ENCODE measurements around the gene ANKMY2. TPM values are rescaled to one million over a fixed set of nuclear protein-coding genes. Genes with fewer than 3 reads are reported as not detected.
A peak's percentile ranks its signal among the peaks of the same experiment; 100 is the strongest.

The ANKMY2 gene
- total and polyA plus RNA-seq, 4 donors: 9.4 to 22.5 (median 12.9) TPM

GRCh38 chr7:16644636-16645592 lies 640 bp downstream of the ANKMY2 start:
- WGBS, 2 donors: 0 to 1% methylated on average over 56 to 57 of the region's 57 CpGs
- Histone ChIP-seq H3K9me3 (ENCODE audit: control insufficient read depth, low read length) (no peaks in the 10 kb centered on the region), H3K27me3 (ENCODE audit: control insufficient read depth in 1 of 2, insufficient read depth in 2 of 2, low read length in 1 of 2) (peaks cover 0 to 1% of the 10 kb centered on the region in 2 donors), H3K4me1 (ENCODE audit: control insufficient read depth in 1 of 2, insufficient read depth in 2 of 2, low read length in 2 of 2) (peaks cover 0 to 2% of the 10 kb centered on the region in 2 donors), H3K27ac (ENCODE audit: low read depth in 1 of 2, low read length in 2 of 2) (peak overlapping the region in 1 of 2 donors; percentile 43), H3K36me3 (ENCODE audit: control insufficient read depth in 1 of 2, insufficient read depth in 2 of 2, low read length in 1 of 2) (no peaks in the 10 kb centered on the region), H3K4me3 (ENCODE audit: low read length in 2 of 2) (peak overlapping the region; percentile 58 to 87)
- ATAC-seq (ENCODE audit: low FRiP score) (peak; percentile 70), DNase-seq (peak; percentile 73 to 83)
- intact Hi-C loops (cut with DNase I): no loop called here

- DNase-seq (no peak), ATAC-seq (ENCODE audit: low FRiP score) (no peak)
- H3K36me3 ChIP-seq (ENCODE audit: control insufficient read depth in 1 of 2, insufficient read depth in 2 of 2, low read length in 1 of 2): no peaks in the 10 kb centered on the region
- H3K4me3 ChIP-seq (ENCODE audit: low read length in 2 of 2): peak overlapping the region; percentile 58 to 87
- H3K4me1 ChIP-seq (ENCODE audit: control insufficient read depth in 1 of 2, insufficient read depth in 2 of 2, low read length in 2 of 2): peaks cover 0 to 2% of the 10 kb centered on the region in 2 donors
- H3K9me3 ChIP-seq (ENCODE audit: control insufficient read depth, low read length): no peaks in the 10 kb centered on the region
- WGBS, 2 donors: 53 to 57% methylated on average over 4 of the region's 4 CpGs
- H3K27me3 ChIP-seq (ENCODE audit: control insufficient read depth in 1 of 2, insufficient read depth in 2 of 2, low read length in 1 of 2): peaks cover 0 to 1% of the 10 kb centered on the region in 2 donors
- intact Hi-C loops (cut with DNase I): no loop called here
- H3K27ac ChIP-seq (ENCODE audit: low read depth in 1 of 2, low read length in 2 of 2): no peak overlapping the region
Measured at GRCh38 chr7:16644157-16644556, 1.4 kb downstream of the ANKMY2 start.

- 43 to 44% methylated on average over 7 of the region's 7 CpGs for WGBS, 2 donors
- peaks cover 8 to 13% of the 10 kb centered on the region in 2 donors for H3K4me1 ChIP-seq (ENCODE audit: control insufficient read depth in 1 of 2, insufficient read depth in 2 of 2, low read length in 2 of 2)
Measured at GRCh38 chr7:16638282-16639280, 7.0 kb downstream of the ANKMY2 start.

GRCh38 chr7:16637379-16637778 lies 8.2 kb downstream of the ANKMY2 start:
- no peak overlapping the region for H3K4me3 ChIP-seq (ENCODE audit: low read length in 2 of 2)

More at GRCh38 chr7:16638282-16639280, 7.0 kb downstream of the ANKMY2 start:
- Histone ChIP-seq H3K9me3 (ENCODE audit: control insufficient read depth, low read length) (no peaks in the 10 kb centered on the region), H3K4me3 (ENCODE audit: low read length in 2 of 2) (no peak overlapping the region), H3K36me3 (ENCODE audit: control insufficient read depth in 1 of 2, insufficient read depth in 2 of 2, low read length in 1 of 2) (no peaks in the 10 kb centered on the region), H3K27me3 (ENCODE audit: control insufficient read depth in 1 of 2, insufficient read depth in 2 of 2, low read length in 1 of 2) (no peaks in the 10 kb centered on the region), H3K27ac (ENCODE audit: low read depth in 1 of 2, low read length in 2 of 2) (no peak overlapping the region)
- intact Hi-C loops (cut with DNase I): no loop called here
- ATAC-seq (ENCODE audit: low FRiP score) (no peak), DNase-seq (no peak)

GRCh38 chr7:16636555-16637101 lies 8.9 kb downstream of the ANKMY2 start:
- Histone ChIP-seq H3K4me3 (ENCODE audit: low read length in 2 of 2) (no peak overlapping the region), H3K27ac (ENCODE audit: low read depth in 1 of 2, low read length in 2 of 2) (no peak overlapping the region), H3K4me1 (ENCODE audit: control insufficient read depth in 1 of 2, insufficient read depth in 2 of 2, low read length in 2 of 2) (peaks cover 8 to 13% of the 10 kb centered on the region in 2 donors), H3K36me3 (ENCODE audit: control insufficient read depth in 1 of 2, insufficient read depth in 2 of 2, low read length in 1 of 2) (no peaks in the 10 kb centered on the region), H3K9me3 (ENCODE audit: control insufficient read depth, low read length) (no peaks in the 10 kb centered on the region), H3K27me3 (ENCODE audit: control insufficient read depth in 1 of 2, insufficient read depth in 2 of 2, low read length in 1 of 2) (no peaks in the 10 kb centered on the region)
- ATAC-seq (ENCODE audit: low FRiP score): no peak
- intact Hi-C loops (cut with DNase I): no loop called here
- no peak for DNase-seq
- WGBS, 2 donors: 0 to 9% methylated on average over 1 of the region's 1 CpG

More at GRCh38 chr7:16637379-16637778, 8.2 kb downstream of the ANKMY2 start:
- Histone ChIP-seq H3K27ac (ENCODE audit: low read depth in 1 of 2, low read length in 2 of 2) (no peak overlapping the region), H3K27me3 (ENCODE audit: control insufficient read depth in 1 of 2, insufficient read depth in 2 of 2, low read length in 1 of 2) (no peaks in the 10 kb centered on the region), H3K4me1 (ENCODE audit: control insufficient read depth in 1 of 2, insufficient read depth in 2 of 2, low read length in 2 of 2) (peaks cover 8 to 13% of the 10 kb centered on the region in 2 donors), H3K36me3 (ENCODE audit: control insufficient read depth in 1 of 2, insufficient read depth in 2 of 2, low read length in 1 of 2) (no peaks in the 10 kb centered on the region), H3K9me3 (ENCODE audit: control insufficient read depth, low read length) (no peaks in the 10 kb centered on the region)
- intact Hi-C loops (cut with DNase I): no loop called here
- ATAC-seq (ENCODE audit: low FRiP score) (no peak), DNase-seq (no peak)
- 30 to 45% methylated on average over 5 of the region's 5 CpGs for WGBS, 2 donors

- intact Hi-C loops (cut with DNase I): no loop called here
- Histone ChIP-seq H3K4me1 (ENCODE audit: control insufficient read depth in 1 of 2, insufficient read depth in 2 of 2, low read length in 2 of 2) (peaks cover 8 to 13% of the 10 kb centered on the region in 2 donors), H3K9me3 (ENCODE audit: control insufficient read depth, low read length) (no peaks in the 10 kb centered on the region), H3K36me3 (ENCODE audit: control insufficient read depth in 1 of 2, insufficient read depth in 2 of 2, low read length in 1 of 2) (no peaks in the 10 kb centered on the region), H3K27ac (ENCODE audit: low read depth in 1 of 2, low read length in 2 of 2) (no peak overlapping the region), H3K27me3 (ENCODE audit: control insufficient read depth in 1 of 2, insufficient read depth in 2 of 2, low read length in 1 of 2) (no peaks in the 10 kb centered on the region), H3K4me3 (ENCODE audit: low read length in 2 of 2) (no peak overlapping the region)
- DNase-seq (peak in 1 of 2 donors; percentile 50), ATAC-seq (ENCODE audit: low FRiP score) (peak; percentile 70)
- WGBS, 2 donors: 14 to 25% methylated on average over 4 of the region's 4 CpGs
Measured at GRCh38 chr7:16634271-16634738, 11.2 kb downstream of the ANKMY2 start.

GRCh38 chr7:16630654-16631053 lies 14.9 kb downstream of the ANKMY2 start:
- H3K4me3 ChIP-seq (ENCODE audit: low read length in 2 of 2): no peak overlapping the region
- H3K27me3 ChIP-seq (ENCODE audit: control insufficient read depth in 1 of 2, insufficient read depth in 2 of 2, low read length in 1 of 2): no peaks in the 10 kb centered on the region
- peaks cover 0 to 2% of the 10 kb centered on the region in 2 donors for H3K4me1 ChIP-seq (ENCODE audit: control insufficient read depth in 1 of 2, insufficient read depth in 2 of 2, low read length in 2 of 2)
- H3K36me3 ChIP-seq (ENCODE audit: control insufficient read depth in 1 of 2, insufficient read depth in 2 of 2, low read length in 1 of 2): no peaks in the 10 kb centered on the region
- ATAC-seq (ENCODE audit: low FRiP score): no peak
- DNase-seq: no peak
- no peak overlapping the region for H3K27ac ChIP-seq (ENCODE audit: low read depth in 1 of 2, low read length in 2 of 2)
- H3K9me3 ChIP-seq (ENCODE audit: control insufficient read depth, low read length): no peaks in the 10 kb centered on the region
- intact Hi-C loops (cut with DNase I): no loop called here
- WGBS, 2 donors: 75 to 79% methylated on average over 1 of the region's 1 CpG

GRCh38 chr7:16627236-16627635 lies 18.3 kb downstream of the ANKMY2 start:
- 89 to 92% methylated on average over 2 of the region's 2 CpGs for WGBS, 2 donors
- DNase-seq (no peak), ATAC-seq (ENCODE audit: low FRiP score) (no peak)
- no peaks in the 10 kb centered on the region for H3K4me1 ChIP-seq (ENCODE audit: control insufficient read depth in 1 of 2, insufficient read depth in 2 of 2, low read length in 2 of 2)
- no peak overlapping the region for H3K27ac ChIP-seq (ENCODE audit: low read depth in 1 of 2, low read length in 2 of 2)
- H3K9me3 ChIP-seq (ENCODE audit: control insufficient read depth, low read length): no peaks in the 10 kb centered on the region
- no peak overlapping the region for H3K4me3 ChIP-seq (ENCODE audit: low read length in 2 of 2)
- intact Hi-C loops (cut with DNase I): no loop called here
- H3K36me3 ChIP-seq (ENCODE audit: control insufficient read depth in 1 of 2, insufficient read depth in 2 of 2, low read length in 1 of 2): no peaks in the 10 kb centered on the region
- H3K27me3 ChIP-seq (ENCODE audit: control insufficient read depth in 1 of 2, insufficient read depth in 2 of 2, low read length in 1 of 2): no peaks in the 10 kb centered on the region
